Mammary epithelial cell (primary cell): ENCODE results near the gene PCDH15.

Source experiments
- EZH2 ChIP-seq: IDR thresholded peaks from 2 replicates; pipeline ENCODE4 v1.6.1; 2012; ENCODE audit warnings: low read length, inconsistent platforms, borderline replicate concordance
- TF ChIP-seq, protein P1 (sequence below), 2 donors: IDR thresholded peaks in 1 of 2; conservative IDR thresholded peaks in 1 of 2; 2 replicates each; pipeline ENCODE4 v1.5.1; 2011 to 2012; ENCODE audit warnings: inconsistent platforms in 2 of 2, low read length in 2 of 2, mild to moderate bottlenecking in 2 of 2, control low read depth in 1 of 2, low read depth in 1 of 2; ENCODE audit not compliant: insufficient read depth in 1 of 2; ENCODE audit errors: extremely low read depth in 1 of 2

DNA sequence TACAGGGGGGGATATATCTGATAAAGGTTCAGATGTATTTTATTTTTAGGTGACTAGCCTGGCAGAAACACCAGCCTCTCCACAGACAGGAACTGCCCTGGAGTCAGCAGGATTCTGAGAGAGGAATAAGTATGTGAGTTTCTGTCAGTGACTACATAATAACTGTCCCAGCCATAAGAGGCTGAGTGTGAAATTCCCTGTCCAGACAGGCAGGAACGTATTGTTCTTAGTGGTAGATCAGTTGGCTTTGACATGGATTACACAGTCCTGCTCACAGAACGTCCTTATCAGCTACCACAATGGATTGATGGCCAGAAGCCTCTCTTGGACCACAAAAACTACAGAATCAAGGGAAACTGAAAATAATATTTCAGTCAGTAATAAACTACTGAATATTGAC, 709.8 kb downstream of the PCDH15 start:
- TF ChIP-seq, protein P1, sequence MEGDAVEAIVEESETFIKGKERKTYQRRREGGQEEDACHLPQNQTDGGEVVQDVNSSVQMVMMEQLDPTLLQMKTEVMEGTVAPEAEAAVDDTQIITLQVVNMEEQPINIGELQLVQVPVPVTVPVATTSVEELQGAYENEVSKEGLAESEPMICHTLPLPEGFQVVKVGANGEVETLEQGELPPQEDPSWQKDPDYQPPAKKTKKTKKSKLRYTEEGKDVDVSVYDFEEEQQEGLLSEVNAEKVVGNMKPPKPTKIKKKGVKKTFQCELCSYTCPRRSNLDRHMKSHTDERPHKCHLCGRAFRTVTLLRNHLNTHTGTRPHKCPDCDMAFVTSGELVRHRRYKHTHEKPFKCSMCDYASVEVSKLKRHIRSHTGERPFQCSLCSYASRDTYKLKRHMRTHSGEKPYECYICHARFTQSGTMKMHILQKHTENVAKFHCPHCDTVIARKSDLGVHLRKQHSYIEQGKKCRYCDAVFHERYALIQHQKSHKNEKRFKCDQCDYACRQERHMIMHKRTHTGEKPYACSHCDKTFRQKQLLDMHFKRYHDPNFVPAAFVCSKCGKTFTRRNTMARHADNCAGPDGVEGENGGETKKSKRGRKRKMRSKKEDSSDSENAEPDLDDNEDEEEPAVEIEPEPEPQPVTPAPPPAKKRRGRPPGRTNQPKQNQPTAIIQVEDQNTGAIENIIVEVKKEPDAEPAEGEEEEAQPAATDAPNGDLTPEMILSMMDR (conservative IDR thresholded peaks at IDR 0.05 in 1 of 2, IDR thresholded peaks at IDR 0.05 in 1 of 2; ENCODE audit: extremely low read depth in 1 of 2, insufficient read depth in 1 of 2, low read depth in 1 of 2, low read length in 2 of 2), result no peak
- no peak for TF ChIP-seq EZH2
